Dedifferentiated amniotic fluid mesenchymal stem cell (primary cell): ENCODE measurements around the gene ANXA11.
A peak's percentile ranks its signal among the peaks of the same experiment; 100 is the strongest.

Source experiments
- DNase-seq: peaks from one replicate; pipeline ENCODE4 v3.0.0-alpha.2; 2016; ENCODE audit errors: extremely low spot score

ANXA11 gene

GRCh38 chr10:80166581-80167470 is 38.5 kb downstream of the ANXA11 start:
- DNase-seq, result no peak

- DNase-seq, result no peak
These were observed 40.2 kb downstream of the ANXA11 start for GRCh38 chr10:80165173-80165572.

- DNase-seq, result no peak
These were observed 40.7 kb downstream of the ANXA11 start for GRCh38 chr10:80164596-80164995.

GRCh38 chr10:80163741-80164341 is 41.5 kb downstream of the ANXA11 start:
- DNase-seq, result no peak

- no peak for DNase-seq
These were observed 43.8 kb downstream of the ANXA11 start for GRCh38 chr10:80161321-80162083.

- DNase-seq, result no peak
These were observed 44.7 kb downstream of the ANXA11 start for GRCh38 chr10:80160361-80161320.

GRCh38 chr10:80159166-80159873 is 46.0 kb downstream of the ANXA11 start:
- DNase-seq, result no peak

GRCh38 chr10:80158598-80159127 is 46.7 kb downstream of the ANXA11 start:
- DNase-seq, result peak; percentile 98

GRCh38 chr10:80158126-80158525 is 47.2 kb downstream of the ANXA11 start:
- DNase-seq, result no peak

- DNase-seq, result no peak
These were observed 47.8 kb downstream of the ANXA11 start for GRCh38 chr10:80157561-80157960.

GRCh38 chr10:80156216-80156615 is 49.1 kb downstream of the ANXA11 start:
- no peak for DNase-seq

- no peak for DNase-seq
These were observed 49.6 kb downstream of the ANXA11 start for GRCh38 chr10:80155696-80156215.

GRCh38 chr10:80154978-80155695 is 50.2 kb downstream of the ANXA11 start:
- peak; percentile 94 for DNase-seq

- DNase-seq, result no peak
These were observed 50.7 kb downstream of the ANXA11 start for GRCh38 chr10:80154626-80154977.

- no peak for DNase-seq
These were observed 51.9 kb downstream of the ANXA11 start for GRCh38 chr10:80153460-80153859.

GRCh38 chr10:80152820-80153219 is 52.5 kb downstream of the ANXA11 start:
- no peak for DNase-seq

GRCh38 chr10:80150172-80150571 is 55.2 kb downstream of the ANXA11 start:
- DNase-seq, result no peak

- DNase-seq, result no peak
These were observed 56.2 kb downstream of the ANXA11 start for GRCh38 chr10:80149123-80149522.

GRCh38 chr10:80148166-80148805 is 57.1 kb downstream of the ANXA11 start:
- DNase-seq, result no peak
